22Rv1 (cell line): ENCODE measurements around the gene OR2V2.

Source experiments
- ZFX ChIP-seq: fragments of 450-650 bp; IDR thresholded peaks from 2 replicates; pipeline ENCODE4 v1.6.1; 2017; ENCODE audit warnings: antibody characterized with exemption, borderline replicate concordance
- TF ChIP-seq, protein P1 (sequence below): fragments of 450-650 bp; IDR thresholded peaks from 2 replicates; pipeline ENCODE4 v1.5.1; 2017; ENCODE audit warnings: mild to moderate bottlenecking

DNA sequence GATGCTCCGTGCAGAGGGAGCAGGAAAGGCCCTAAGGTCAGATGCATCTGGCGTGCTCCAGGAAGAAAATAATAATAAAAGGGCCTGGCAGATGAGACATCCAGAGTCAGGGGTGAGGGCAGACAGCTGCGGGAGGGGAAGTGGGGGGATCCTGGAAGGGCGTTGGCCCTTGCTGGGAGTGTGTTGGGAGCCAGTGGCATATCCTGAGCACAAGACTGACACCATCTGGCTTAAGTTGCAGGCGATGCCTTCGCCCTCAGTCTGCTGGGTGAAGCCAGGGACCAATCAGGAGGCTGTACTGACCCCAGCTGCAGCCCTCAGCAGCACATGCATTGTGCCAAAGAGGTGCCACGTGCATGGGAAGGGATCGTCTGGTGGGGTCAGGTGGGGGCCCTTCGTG, 3.8 kb downstream of the OR2V2 start:
- TF ChIP-seq, protein P1, sequence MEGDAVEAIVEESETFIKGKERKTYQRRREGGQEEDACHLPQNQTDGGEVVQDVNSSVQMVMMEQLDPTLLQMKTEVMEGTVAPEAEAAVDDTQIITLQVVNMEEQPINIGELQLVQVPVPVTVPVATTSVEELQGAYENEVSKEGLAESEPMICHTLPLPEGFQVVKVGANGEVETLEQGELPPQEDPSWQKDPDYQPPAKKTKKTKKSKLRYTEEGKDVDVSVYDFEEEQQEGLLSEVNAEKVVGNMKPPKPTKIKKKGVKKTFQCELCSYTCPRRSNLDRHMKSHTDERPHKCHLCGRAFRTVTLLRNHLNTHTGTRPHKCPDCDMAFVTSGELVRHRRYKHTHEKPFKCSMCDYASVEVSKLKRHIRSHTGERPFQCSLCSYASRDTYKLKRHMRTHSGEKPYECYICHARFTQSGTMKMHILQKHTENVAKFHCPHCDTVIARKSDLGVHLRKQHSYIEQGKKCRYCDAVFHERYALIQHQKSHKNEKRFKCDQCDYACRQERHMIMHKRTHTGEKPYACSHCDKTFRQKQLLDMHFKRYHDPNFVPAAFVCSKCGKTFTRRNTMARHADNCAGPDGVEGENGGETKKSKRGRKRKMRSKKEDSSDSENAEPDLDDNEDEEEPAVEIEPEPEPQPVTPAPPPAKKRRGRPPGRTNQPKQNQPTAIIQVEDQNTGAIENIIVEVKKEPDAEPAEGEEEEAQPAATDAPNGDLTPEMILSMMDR, result no peak
- TF ChIP-seq ZFX, result no peak
